K562 (cell line): ENCODE measurements around the gene CLEC3A.

Experiments
- BRCA1 ChIP-seq, 2 experiments: fragments of 450-650 bp in 1 of 2; sonication (generic) in 1 of 2; formaldehyde crosslinking in 1 of 2; IDR thresholded peaks; 2 replicates each; pipeline versions ENCODE4 v1.5.0 to v1.6.1; 2017 to 2020; ENCODE audit warnings: mild to moderate bottlenecking in 1 of 2, missing genetic modification reagents in 1 of 2
- CSDE1 ChIP-seq, 2 experiments: fragments of 450-650 bp; IDR thresholded peaks; 2 replicates each; pipeline ENCODE4 v1.6.1; 2016; ENCODE audit warnings: mild to moderate bottlenecking in 1 of 2
- CTCF ChIP-seq, 3 experiments: IDR thresholded peaks in 2 of 3; conservative IDR thresholded peaks in 1 of 3; 2 replicates each; pipeline ENCODE4 v1.5.1; 2011 to 2012; ENCODE audit warnings: low read length in 3 of 3, mild to moderate bottlenecking in 3 of 3, control low read depth in 2 of 3, improper control_type of control experiment in 1 of 3, inconsistent platforms in 1 of 3, low read depth in 1 of 3, mixed read lengths in 1 of 3, moderate library complexity in 1 of 3; ENCODE audit not compliant: insufficient read depth in 2 of 3
- EHMT2 ChIP-seq: fragments of 450-650 bp; IDR thresholded peaks from 2 replicates; pipeline ENCODE4 v1.6.1; 2018; ENCODE audit warnings: antibody characterized with exemption
- FOS ChIP-seq: IDR thresholded peaks from 3 replicates; pipeline ENCODE4 v1.6.1; 2011; ENCODE audit not compliant: insufficient read length; ENCODE audit errors: extremely low read depth
- HSF4 ChIP-seq: fragments of 250-450 bp; sonication (Bioruptor Pico); IDR thresholded peaks from 2 replicates; pipeline ENCODE4 v2.1.2; 2022; ENCODE audit warnings: mild to moderate bottlenecking, moderate library complexity, borderline replicate concordance
- RAD21 ChIP-seq, 2 experiments: fragments of 250-450 bp in 1 of 2; fragments of 450-650 bp in 1 of 2; sonication (Bioruptor Pico) in 1 of 2; formaldehyde crosslinking in 1 of 2; IDR thresholded peaks in 1 of 2; conservative IDR thresholded peaks in 1 of 2; 2 replicates each; pipeline versions ENCODE4 v1.4.0 to v1.8.0; 2020 to 2022; ENCODE audit warnings: mild to moderate bottlenecking in 2 of 2, moderate library complexity in 1 of 2
- RNF2 ChIP-seq: sonication (generic); IDR thresholded peaks from 2 replicates; pipeline ENCODE4 v1.6.1; 2016
- SREBF2 ChIP-seq: sonication (generic); formaldehyde crosslinking; IDR thresholded peaks from 2 replicates; pipeline ENCODE4 v1.4.0; 2020; ENCODE audit warnings: mild to moderate bottlenecking, missing genetic modification reagents
- TAF1 ChIP-seq: IDR thresholded peaks from 2 replicates; pipeline ENCODE4 v1.6.1; 2011; ENCODE audit warnings: mild to moderate bottlenecking, low read length, moderate library complexity; ENCODE audit not compliant: insufficient read depth, control insufficient read depth, severe bottlenecking; ENCODE audit errors: extremely low read depth
- YBX1 ChIP-seq: fragments of 450-650 bp; IDR thresholded peaks from 2 replicates; pipeline ENCODE4 v1.7.1; 2016; ENCODE audit warnings: mild to moderate bottlenecking
- ZNF232 ChIP-seq: sonication (generic); formaldehyde crosslinking; IDR thresholded peaks from 2 replicates; pipeline ENCODE4 v1.8.0; 2022; ENCODE audit warnings: mild to moderate bottlenecking, missing genetic modification reagents
- ZNF644 ChIP-seq: fragments of 200-800 bp; sonication (Bioruptor generic); IDR thresholded peaks from 2 replicates; pipeline ENCODE4 v1.6.1; 2016; ENCODE audit warnings: low read depth, missing genetic modification characterization, missing compliant biosample characterization

GRCh38 chr16:78005881-78006280 is 16.5 kb upstream of the CLEC3A start:
- no peak for TF ChIP-seq FOS
- TF ChIP-seq CSDE1 (IDR thresholded peaks at IDR 0.05): no peak
- no peak for TF ChIP-seq BRCA1 (IDR thresholded peaks at IDR 0.05)
- TF ChIP-seq BRCA1 (CRISPR knock-in tag; IDR thresholded peaks at IDR 0.05): no peak
- TF ChIP-seq ZNF232 (CRISPR knock-in tag): no peak
- TF ChIP-seq TAF1: no peak
- TF ChIP-seq SREBF2 (CRISPR knock-in tag): no peak
- no peak for TF ChIP-seq ZNF644
- no peak for TF ChIP-seq RNF2
- peak in 1 of 2 experiments; percentile 33; a peak in 2 of 4 replicates for TF ChIP-seq RAD21 (CRISPR knock-in tag; conservative IDR thresholded peaks at IDR 0.05 in 1 of 2, IDR thresholded peaks at IDR 0.05 in 1 of 2)
- TF ChIP-seq CTCF (IDR thresholded peaks at IDR 0.05 in 2 of 3, conservative IDR thresholded peaks at IDR 0.05 in 1 of 3; ENCODE audit: insufficient read depth in 2 of 3, low read depth in 1 of 3, low read length in 3 of 3): peak; percentile 28 to 58 (median 47); a peak in 5 of 6 replicates
- TF ChIP-seq YBX1: no peak
- TF ChIP-seq HSF4: no peak
- no peak for TF ChIP-seq EHMT2
